GM18873 (cell line): ENCODE measurements around the gene NMT1.

Source experiments
- ATAC-seq: cut with Tn5 transposase; IDR thresholded peaks from one replicate; pipeline ENCODE4 v1.9.1; 2021; ENCODE audit warnings: mild to moderate bottlenecking, moderate library complexity, moderate number of reproducible peaks; ENCODE audit not compliant: unreplicated experiment, low FRiP score

The NMT1 gene

GRCh38 chr17:45148183-45149036, 87.3 kb downstream of the NMT1 start, which contains the start of gene HEXIM1:
Gene HEXIM1 (plus strand): TSS chr17:45148475. CDS start chr17:45149191, 716 bp downstream.
- peak; percentile 44 for ATAC-seq

GRCh38 chr17:45149037-45149668, 88.0 kb downstream of the NMT1 start:
- no peak for ATAC-seq

GRCh38 chr17:45149669-45150664, 88.8 kb downstream of the NMT1 start:
- no peak for ATAC-seq

- ATAC-seq: no peak
Observed at GRCh38 chr17:45150911-45151809, 90.0 kb downstream of the NMT1 start.

GRCh38 chr17:45155029-45155428, 93.9 kb downstream of the NMT1 start:
- ATAC-seq: no peak

GRCh38 chr17:45155483-45155882, 94.4 kb downstream of the NMT1 start:
- no peak for ATAC-seq

GRCh38 chr17:45156242-45156641, 95.1 kb downstream of the NMT1 start:
- no peak for ATAC-seq
